GM19438 (cell line): ENCODE measurements around the gene ADAM19.
A peak's percentile ranks its signal among the peaks of the same experiment; 100 is the strongest.

Source experiments
- ATAC-seq: cut with Tn5 transposase; IDR thresholded peaks from one replicate; pipeline ENCODE4 v1.9.1; 2021; ENCODE audit warnings: low read depth; ENCODE audit not compliant: unreplicated experiment

The ADAM19 gene

DNA sequence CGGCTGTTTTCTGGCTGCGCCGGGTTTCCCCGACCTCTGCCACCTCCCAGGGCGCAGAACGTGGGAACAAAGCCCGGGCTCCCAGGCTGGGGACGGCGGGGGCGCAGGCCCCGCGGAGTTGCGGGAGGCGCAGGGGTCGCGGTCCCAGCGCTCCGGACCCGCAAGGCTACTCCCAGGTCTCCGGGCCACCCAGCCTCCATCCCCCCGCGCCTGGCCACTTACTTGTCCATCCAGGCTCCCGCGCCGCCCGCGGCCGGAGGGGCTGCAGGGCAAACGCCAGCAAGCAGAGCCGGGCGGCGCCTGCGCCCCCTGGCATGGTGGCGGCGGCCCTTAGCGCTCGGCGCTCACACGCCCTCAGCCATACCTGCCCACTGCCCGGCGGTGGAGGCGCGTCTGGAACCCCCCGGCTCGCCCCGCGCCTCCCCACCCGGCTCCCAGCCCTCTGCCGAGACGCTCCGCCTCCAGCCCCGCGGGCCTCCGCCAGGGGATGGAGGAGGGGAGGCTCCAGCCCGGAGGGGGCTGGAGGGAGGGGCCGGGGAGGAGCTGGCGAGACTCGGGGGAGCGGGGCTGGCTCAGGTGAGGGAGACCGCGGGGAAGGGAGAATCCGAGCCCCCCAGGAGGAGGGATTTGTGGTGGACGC is at the start of gene ADAM19:
ADAM19 (minus strand) TSS at position 395 of the 640 bp plus-strand sequence; CDS start at position 316, 79 bp downstream.
- no peak for ATAC-seq

DNA sequence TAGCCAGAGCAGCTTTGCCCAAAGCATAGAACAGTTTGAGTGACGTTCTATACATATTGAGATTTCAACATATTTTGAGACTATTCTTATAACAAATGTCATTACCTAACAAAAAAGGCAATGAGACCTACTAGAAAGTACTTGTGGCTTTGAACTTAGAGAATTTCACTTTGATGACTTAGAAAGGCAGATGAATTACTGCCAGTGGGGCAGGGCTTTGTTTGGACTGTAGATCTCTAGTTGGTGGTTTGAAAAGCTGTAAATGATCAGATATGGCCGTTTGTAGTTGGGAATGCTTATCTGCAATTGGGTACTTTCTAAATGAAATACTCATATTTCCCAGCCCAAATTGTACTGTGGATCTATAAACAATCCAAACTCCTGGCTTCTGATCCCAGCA is 48.6 kb upstream of the ADAM19 start:
- no peak for ATAC-seq

DNA sequence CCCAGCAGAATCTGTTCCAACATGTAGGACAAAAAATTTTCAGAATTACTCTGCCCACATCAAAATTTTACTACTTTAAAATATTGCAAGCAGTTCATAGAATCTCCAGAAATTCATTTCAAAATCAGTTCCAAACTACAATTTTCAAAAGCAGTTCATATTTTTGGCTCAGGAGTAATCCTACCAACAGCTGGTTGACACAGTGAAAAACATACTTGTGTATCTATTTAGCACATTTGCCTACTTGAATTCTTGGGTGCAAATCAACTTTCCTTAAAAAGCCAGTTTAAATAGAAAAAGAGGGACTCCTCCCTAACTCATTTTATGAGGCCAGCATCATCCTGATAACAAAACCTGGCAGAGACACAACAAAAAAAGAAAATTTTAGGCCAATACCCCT is 45.2 kb upstream of the ADAM19 start:
- ATAC-seq = no peak

- no peak for ATAC-seq
Observed at GRCh38 chr5:157618191-157618765, 42.7 kb upstream of the ADAM19 start.

DNA sequence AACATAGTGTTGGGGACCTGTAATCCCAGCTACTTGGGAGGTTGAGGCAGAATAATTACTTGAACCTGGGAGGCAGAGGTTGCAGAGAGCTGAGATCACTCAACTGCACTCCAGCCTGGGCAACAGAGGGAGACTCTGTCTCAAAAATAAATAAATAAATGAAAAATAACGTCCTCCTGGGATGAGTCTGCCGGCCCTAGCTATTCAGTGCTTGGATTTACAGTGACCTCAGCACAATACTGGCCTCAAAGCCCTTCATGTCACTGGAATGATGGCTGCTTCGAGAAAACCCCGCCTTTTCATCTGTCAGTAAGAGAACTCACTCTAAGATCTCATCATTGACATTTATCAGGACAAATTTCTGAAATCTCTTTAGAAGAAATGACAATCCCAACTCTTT is 41.2 kb upstream of the ADAM19 start:
- no peak for ATAC-seq

DNA sequence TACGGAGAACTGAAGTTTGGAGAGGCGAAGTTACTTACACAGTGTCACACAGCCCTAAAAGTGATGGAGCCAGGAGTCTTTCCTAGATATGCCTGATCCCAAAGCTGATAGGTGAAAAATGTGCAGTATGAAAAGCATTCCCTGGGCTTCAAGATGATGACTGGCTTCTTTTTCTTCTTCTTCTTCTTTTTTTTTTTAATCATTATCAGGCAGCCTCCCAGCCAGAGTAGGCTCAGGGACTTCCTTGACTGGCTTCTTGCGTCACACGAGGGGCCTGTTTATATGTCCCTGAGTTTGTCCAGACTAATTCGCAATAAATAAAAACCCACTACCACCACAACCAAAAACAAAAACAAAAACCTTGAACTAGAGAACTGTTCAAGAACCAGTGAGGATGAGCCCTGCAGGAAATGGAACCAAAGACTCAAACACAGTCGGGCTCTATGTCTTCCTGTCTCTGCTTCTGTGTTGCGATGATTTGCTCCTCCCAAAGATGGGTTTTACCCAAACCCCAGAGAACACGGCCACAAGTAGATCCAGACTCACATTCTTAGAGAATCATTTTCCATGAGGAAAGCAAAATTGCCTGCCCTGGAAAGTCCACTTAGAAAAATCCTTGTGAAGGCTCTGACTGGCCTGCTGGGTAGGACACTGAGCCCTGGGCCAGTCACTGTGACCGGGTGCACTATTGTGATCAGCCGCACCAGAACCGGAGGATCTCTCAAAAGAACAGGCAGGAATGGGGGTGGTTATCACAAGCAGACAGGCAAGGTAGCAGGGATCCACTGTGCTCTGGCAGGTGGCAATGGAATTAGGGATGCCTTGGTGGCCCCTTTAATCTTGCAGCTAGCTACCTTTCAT is 38.0 kb upstream of the ADAM19 start:
- no peak for ATAC-seq

GRCh38 chr5:157612581-157612980 is 37.0 kb upstream of the ADAM19 start:
- ATAC-seq = no peak

GRCh38 chr5:157611571-157612476 is 36.2 kb upstream of the ADAM19 start:
- peak; percentile 68 for ATAC-seq

GRCh38 chr5:157610990-157611389 is 35.4 kb upstream of the ADAM19 start:
- peak; percentile 9 for ATAC-seq

GRCh38 chr5:157608972-157609565 is 33.5 kb upstream of the ADAM19 start:
- ATAC-seq = no peak

DNA sequence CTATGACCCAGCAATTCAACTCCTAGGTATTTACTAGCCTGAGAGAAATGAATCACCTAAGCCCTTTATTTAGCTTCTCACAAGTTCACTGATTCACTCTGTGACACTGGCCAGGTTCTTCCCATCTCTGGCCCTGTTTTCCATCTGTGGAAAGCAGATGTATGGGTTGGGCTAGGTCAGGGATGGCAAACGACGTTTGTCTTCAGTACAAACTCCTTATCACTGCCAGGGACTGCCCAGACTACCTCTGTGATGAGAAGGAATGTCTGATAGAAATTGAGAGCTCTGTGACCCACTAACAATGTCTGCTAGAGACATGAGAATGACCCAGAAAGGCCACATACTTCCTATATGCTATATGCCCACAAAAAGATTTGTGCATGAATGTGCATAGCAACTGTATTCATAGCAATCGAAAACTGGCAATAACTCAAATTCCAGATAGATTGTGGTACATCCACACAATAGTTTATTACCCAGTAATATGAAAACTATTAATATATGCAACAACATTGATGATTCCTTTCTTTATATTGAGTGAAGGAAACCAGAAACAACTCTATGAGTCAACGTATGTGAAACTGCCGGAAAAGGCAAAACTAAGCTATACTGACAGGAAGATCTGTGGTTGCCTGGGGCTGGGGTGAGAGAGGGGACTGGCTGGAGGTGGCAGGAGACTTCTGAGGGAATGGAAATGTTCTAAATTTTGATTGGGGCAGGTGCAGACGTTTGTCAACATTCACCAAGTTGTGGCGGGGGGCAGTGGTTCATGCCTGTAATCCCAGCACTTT is 32.0 kb upstream of the ADAM19 start:
- ATAC-seq = peak; percentile 52

GRCh38 chr5:157606046-157606445 is 30.5 kb upstream of the ADAM19 start:
- ATAC-seq = no peak

GRCh38 chr5:157603333-157604190 is 28.0 kb upstream of the ADAM19 start:
- no peak for ATAC-seq

- ATAC-seq = peak; percentile 56
Observed at GRCh38 chr5:157602505-157602904, 26.9 kb upstream of the ADAM19 start.

DNA sequence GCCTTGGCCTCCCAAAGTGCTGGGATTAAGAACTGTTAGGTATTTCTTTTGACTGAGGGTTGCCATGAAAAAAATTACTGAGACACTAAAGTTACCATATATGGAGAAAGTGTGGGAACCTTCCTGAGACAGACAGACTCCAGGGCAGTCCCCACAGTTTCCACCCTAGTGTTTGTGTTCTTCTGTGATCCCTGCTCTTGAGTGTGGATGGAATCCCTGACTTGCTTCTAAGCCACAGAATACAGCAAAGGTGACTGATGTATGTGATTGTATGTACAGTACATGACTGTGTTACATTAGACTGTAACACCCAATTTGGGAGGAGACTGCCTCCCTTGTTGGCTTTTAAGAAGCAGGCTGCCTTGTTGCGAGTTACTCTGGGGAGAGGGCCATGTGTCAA is 24.7 kb upstream of the ADAM19 start:
- ATAC-seq = no peak

- ATAC-seq = no peak
Observed at GRCh38 chr5:157599565-157599964, 24.0 kb upstream of the ADAM19 start.

GRCh38 chr5:157598350-157598936 is 22.9 kb upstream of the ADAM19 start:
- no peak for ATAC-seq

GRCh38 chr5:157597277-157597676 is 21.7 kb upstream of the ADAM19 start:
- ATAC-seq = no peak
